NCI-H510A (cell line): ENCODE data around the gene ABCE1.

ENCODE experiments used
- DNase-seq: peaks from one replicate; lab custom pipeline; 2025; lab: John Stamatoyannopoulos, UW

ABCE1 gene

GRCh38 chr4:145097821-145098674, at the start of gene ABCE1, which contains the start of gene ANAPC10:
TSS of gene ABCE1 (plus strand) at chr4:145098311. CDS start at chr4:145104413, 6,102 bp downstream.
TSS of gene ANAPC10 (minus strand) at chr4:145098196. CDS start at chr4:145096099, 2,097 bp downstream.
- DNase-seq: peak; percentile 84

- DNase-seq: no peak
Measured at GRCh38 chr4:145048817-145049216, 49.3 kb upstream of the ABCE1 start.

GRCh38 chr4:145049241-145049640, 48.9 kb upstream of the ABCE1 start:
- no peak for DNase-seq

GRCh38 chr4:145055533-145056257, 42.4 kb upstream of the ABCE1 start:
- DNase-seq: no peak

- DNase-seq: no peak
Measured at GRCh38 chr4:145056325-145057130, 41.6 kb upstream of the ABCE1 start.

- no peak for DNase-seq
Measured at GRCh38 chr4:145058256-145058655, 39.9 kb upstream of the ABCE1 start.

GRCh38 chr4:145061318-145061920, 36.7 kb upstream of the ABCE1 start:
- DNase-seq: no peak

- DNase-seq: no peak
Measured at GRCh38 chr4:145066063-145066501, 32.0 kb upstream of the ABCE1 start.

- DNase-seq: no peak
Measured at GRCh38 chr4:145069361-145069760, 28.8 kb upstream of the ABCE1 start.

- DNase-seq: no peak
Measured at GRCh38 chr4:145071560-145071959, 26.6 kb upstream of the ABCE1 start.

- no peak for DNase-seq
Measured at GRCh38 chr4:145075742-145076468, 22.2 kb upstream of the ABCE1 start.

GRCh38 chr4:145076469-145076855, 21.6 kb upstream of the ABCE1 start:
- no peak for DNase-seq

- DNase-seq: no peak
Measured at GRCh38 chr4:145081756-145082155, 16.4 kb upstream of the ABCE1 start.

- DNase-seq: no peak
Measured at GRCh38 chr4:145083891-145084605, 14.1 kb upstream of the ABCE1 start.

- no peak for DNase-seq
Measured at GRCh38 chr4:145090380-145090779, 7.7 kb upstream of the ABCE1 start.

- DNase-seq: no peak
Measured at GRCh38 chr4:145093638-145094037, 4.5 kb upstream of the ABCE1 start.

GRCh38 chr4:145097331-145097820, 735 bp upstream of the ABCE1 start:
- DNase-seq: no peak

- no peak for DNase-seq
Measured at GRCh38 chr4:145098675-145099037, 545 bp downstream of the ABCE1 start.

- DNase-seq: no peak
Measured at GRCh38 chr4:145099653-145100052, 1.5 kb downstream of the ABCE1 start.

GRCh38 chr4:145101091-145101490, 3.0 kb downstream of the ABCE1 start:
- no peak for DNase-seq
